GM21390 (cell line): ENCODE measurements around the gene KRT6B.
"Not testable (repeated sequence)": the region's sequence is repeated elsewhere in the genome, so short reads cannot be mapped to it uniquely, and the experiment has no call there.

Source experiments
- ATAC-seq: cut with Tn5 transposase; IDR thresholded peaks from one replicate; pipeline ENCODE4 v1.9.1; 2021; ENCODE audit not compliant: unreplicated experiment

Gene KRT6B

DNA sequence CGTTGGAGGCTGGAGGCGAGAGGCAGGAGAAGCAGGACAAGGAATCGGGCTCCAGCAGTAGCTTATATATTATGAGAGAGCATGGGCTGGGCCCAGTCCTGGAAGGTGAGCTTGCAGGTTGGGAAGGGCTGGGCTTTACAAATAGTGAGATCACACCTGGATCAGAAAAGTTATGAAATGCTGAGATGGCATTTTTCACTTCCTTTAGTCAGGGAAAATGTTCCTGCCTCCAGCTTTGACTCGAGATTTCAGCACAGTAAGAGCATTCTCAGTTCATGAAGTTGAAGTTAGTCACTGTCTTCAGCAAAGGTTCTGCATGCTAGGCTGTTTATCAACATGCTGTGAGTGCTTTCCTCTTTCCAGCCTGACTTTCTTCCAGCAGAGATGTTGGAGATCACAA lies 21.8 kb upstream of the KRT6B start, which contains the start of gene KRT6C:
Gene KRT6C (minus strand): TSS at position 38 of the 400 bp plus-strand sequence. CDS start 68 bp downstream, outside the sequence.
- ATAC-seq = no peak

DNA sequence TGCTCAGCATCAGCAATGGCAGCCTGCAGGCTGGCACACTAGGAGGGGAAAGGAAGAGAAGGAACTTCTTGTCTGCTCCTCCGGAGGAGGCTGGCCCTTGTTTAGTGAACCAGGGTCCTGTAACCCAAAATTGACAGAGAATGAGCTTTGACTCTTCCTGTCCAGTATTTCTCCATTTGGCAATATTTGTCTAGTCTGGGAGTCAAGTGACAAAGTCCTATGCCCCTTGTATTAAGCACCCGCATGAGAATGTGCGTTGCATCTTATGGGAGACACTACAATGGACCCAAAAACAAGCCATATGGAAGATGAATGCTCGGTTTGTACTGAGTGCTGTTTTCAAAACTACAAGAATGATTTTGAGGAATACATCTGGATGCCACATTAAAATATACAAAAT lies 17.9 kb upstream of the KRT6B start:
- ATAC-seq = no peak

DNA sequence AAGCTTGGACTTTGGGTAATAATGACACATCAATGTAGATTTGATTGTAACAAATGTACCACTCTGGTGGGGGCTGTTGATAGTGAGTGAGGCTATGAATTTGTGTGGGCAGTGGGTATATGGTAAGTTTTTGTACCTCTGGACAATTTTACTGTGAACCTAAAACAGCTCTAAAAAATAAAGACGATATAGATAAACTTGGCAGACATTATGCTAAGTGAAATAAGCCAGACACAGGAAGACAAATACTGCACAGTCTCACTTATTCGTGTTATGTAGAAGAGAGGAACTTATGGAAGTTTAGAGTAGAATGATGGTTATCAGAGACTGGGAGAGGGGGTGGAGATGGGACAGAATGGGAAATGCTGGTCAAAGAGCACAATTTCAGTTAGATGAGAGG lies 13.0 kb upstream of the KRT6B start:
- ATAC-seq = no peak

- no peak for ATAC-seq
Measured at GRCh38 chr12:52461693-52462092, 9.7 kb upstream of the KRT6B start.

DNA sequence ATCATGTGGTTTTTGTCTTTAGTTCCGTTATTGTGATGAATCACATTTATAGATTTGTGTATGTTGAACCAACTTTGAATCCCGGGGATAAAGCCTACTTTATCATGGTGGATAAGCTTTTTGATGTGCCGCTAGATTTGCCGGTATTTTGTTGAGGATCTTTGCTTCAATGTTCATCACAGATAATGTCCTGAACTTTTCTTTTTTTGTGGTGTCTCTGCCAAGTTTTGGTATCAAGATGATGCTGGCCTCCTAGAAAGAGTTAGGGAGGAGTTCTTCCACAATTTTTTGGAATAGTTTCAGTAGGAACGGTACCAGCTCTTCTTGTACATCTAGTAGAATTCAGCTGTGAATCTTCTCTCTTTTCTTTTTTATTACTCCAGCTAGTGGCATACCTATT lies 6.9 kb upstream of the KRT6B start:
- no peak for ATAC-seq

GRCh38 chr12:52455821-52456220 lies 3.9 kb upstream of the KRT6B start:
- ATAC-seq = no peak

DNA sequence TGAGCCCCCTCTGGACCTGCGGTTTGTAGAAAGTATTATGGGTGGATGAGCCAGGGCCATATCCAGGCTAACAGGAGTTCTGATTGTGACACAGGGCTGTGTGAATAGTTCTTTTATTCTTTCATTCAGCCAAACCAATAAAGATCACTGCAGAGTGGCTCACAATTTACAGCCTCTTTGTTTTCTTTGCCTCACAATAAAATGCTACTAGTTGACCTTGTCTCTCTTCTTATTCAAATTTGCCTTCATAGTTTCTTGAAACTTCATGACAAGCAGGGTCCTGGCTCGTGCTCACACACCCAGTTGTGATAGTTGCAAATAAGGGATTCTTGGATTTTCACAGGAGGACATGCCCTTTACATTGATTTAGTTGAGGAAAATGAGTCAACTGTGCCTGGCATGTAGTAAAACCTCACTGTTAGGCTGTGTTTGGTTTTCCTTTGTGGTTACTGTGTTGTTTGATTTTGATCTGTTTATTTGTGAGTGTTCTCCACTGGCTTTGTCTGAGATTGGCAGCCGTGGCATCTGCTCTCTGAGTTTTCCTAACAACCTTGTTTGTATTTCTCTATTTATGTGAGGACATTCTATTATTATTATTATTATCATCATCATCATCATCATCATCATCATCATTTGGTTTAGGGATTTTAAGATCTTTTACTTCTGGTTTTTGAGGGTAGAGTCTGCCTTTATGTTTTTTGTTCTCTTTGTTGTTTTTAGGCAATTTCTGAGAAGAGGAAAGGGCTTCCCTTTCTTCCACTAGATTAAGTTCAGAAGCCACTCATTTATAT lies 2.7 kb upstream of the KRT6B start:
- ATAC-seq = no peak

DNA sequence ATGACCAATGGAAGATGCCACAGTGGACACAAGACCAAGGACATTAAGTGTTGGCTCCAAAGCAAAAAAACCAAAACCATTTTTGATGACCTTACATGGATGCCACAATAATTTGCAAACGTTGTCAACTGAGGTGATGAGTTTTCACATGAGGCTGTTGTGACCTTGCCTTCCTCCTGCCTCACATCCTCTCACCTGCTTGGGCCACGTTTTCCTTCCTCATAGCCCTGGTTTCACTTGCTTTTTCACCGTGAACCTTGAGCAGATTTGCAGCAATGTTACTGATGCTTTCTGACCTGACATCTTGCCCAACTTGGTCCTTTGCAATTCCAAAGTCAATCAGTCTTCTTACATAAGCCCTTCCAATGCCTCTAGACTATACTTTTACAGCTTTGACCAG lies 3.7 kb downstream of the KRT6B start:
- ATAC-seq = no peak

DNA sequence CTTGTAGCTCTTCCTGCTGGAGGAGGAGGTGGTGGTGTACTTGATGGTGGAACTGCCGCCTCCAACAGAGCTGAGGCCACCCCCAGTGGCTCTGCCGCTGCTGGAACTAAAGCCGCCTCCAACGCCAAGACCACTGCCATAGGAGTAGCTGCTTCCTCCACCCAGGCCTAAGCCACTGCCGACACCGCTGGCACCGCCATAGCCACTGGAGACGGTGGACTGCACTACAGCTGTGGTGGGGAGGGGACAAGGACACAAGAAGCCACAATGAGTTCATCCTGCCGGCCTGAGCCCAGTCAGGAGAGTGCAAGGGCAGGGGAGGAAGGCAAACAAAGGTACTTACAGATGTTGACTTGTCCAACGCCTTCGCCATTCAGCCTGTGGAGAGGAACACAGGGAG lies 4.8 kb downstream of the KRT6B start:
- ATAC-seq = not testable (repeated sequence)

- ATAC-seq = no peak
Measured at GRCh38 chr12:52446367-52447045, 5.4 kb downstream of the KRT6B start.

GRCh38 chr12:52445876-52446275 lies 6.1 kb downstream of the KRT6B start:
- no peak for ATAC-seq

- ATAC-seq = no peak
Measured at GRCh38 chr12:52444647-52445595, 7.0 kb downstream of the KRT6B start.

- ATAC-seq = no peak
Measured at GRCh38 chr12:52443966-52444365, 8.0 kb downstream of the KRT6B start.

- ATAC-seq = no peak
Measured at GRCh38 chr12:52442600-52443061, 9.3 kb downstream of the KRT6B start.

- ATAC-seq = no peak
Measured at GRCh38 chr12:52441320-52441911, 10.5 kb downstream of the KRT6B start.

DNA sequence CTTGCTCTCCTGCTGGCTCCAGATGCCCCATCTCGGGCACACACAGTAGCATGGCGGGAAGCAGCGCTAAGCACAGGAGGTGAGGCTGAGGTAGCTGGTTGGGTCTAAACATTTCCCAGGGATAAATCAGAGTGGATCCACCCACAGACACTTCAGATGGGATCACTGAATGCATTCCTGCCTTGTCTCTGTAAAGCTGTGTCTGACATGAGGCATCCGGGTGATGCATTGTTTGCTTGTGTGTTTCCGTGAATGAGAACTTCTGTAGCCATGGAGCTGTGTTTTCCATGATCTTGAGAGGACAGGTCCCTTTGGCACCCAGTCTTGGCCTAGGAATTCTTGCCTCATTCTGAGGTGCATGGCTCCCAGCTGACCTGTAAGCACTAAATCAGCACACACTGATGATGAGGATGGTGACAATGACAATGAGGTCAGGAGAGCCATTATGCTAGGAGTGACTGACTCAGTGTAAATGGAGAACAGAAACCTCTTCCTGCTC lies 11.1 kb downstream of the KRT6B start:
- ATAC-seq = no peak

- ATAC-seq = no peak
Measured at GRCh38 chr12:52439845-52440244, 12.1 kb downstream of the KRT6B start.

- ATAC-seq = no peak
Measured at GRCh38 chr12:52439420-52439819, 12.5 kb downstream of the KRT6B start.

- no peak for ATAC-seq
Measured at GRCh38 chr12:52438305-52439301, 13.3 kb downstream of the KRT6B start.
